ENCODE measurements around the gene KDM4C.
"Not testable (repeated sequence)": the region's sequence is repeated elsewhere in the genome, so short reads cannot be mapped to it uniquely, and the experiment has no call there.

KDM4C gene

DNA sequence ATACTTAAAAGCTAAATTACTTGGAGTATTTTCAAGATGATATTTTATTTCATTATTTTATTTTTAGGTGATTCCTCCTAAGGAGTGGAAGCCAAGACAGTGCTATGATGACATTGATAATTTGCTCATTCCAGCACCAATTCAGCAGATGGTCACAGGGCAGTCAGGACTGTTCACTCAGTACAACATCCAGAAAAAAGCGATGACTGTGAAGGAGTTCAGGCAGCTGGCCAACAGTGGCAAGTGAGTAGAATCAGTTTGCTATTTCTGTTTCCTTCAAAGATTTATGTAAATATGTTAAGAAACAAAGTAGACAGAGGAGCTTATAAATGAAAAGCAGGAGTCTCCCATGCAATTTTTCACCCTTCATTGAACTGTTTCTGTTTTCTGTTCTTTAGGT lies 47.8 kb downstream of the KDM4C start:
- no peaks in the 10 kb centered on the region for H3K4me1 ChIP-seq (ENCODE audit: insufficient read depth, low read length)
- H3K27ac ChIP-seq (ENCODE audit: low read length), result no peak overlapping the region
- H3K4me2 ChIP-seq (ENCODE audit: insufficient read depth, low read length), result no peak overlapping the region
- peaks cover 8% of the 10 kb centered on the region for H3K36me3 ChIP-seq (ENCODE audit: insufficient read depth, low read length)
- no peaks in the 10 kb centered on the region; the same call in 1 of the 2 replicates for H3K79me2 ChIP-seq (ENCODE audit: insufficient read depth, low read length)
- DNase-seq (no peak), ATAC-seq (ENCODE audit: insufficient read depth, low read depth) (no peak)
- no peaks in the 10 kb centered on the region for H3K9me3 ChIP-seq (ENCODE audit: insufficient read depth, low read length, severe bottlenecking)
- TF ChIP-seq, protein P1, sequence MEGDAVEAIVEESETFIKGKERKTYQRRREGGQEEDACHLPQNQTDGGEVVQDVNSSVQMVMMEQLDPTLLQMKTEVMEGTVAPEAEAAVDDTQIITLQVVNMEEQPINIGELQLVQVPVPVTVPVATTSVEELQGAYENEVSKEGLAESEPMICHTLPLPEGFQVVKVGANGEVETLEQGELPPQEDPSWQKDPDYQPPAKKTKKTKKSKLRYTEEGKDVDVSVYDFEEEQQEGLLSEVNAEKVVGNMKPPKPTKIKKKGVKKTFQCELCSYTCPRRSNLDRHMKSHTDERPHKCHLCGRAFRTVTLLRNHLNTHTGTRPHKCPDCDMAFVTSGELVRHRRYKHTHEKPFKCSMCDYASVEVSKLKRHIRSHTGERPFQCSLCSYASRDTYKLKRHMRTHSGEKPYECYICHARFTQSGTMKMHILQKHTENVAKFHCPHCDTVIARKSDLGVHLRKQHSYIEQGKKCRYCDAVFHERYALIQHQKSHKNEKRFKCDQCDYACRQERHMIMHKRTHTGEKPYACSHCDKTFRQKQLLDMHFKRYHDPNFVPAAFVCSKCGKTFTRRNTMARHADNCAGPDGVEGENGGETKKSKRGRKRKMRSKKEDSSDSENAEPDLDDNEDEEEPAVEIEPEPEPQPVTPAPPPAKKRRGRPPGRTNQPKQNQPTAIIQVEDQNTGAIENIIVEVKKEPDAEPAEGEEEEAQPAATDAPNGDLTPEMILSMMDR (IDR thresholded peaks at IDR 0.05; ENCODE audit: borderline replicate concordance, extremely low read depth, low read length, poor library complexity, severe bottlenecking), result no peak
- H3K9ac ChIP-seq (ENCODE audit: low read depth, low read length), result no peak overlapping the region
- no peak overlapping the region for H2AFZ ChIP-seq (ENCODE audit: low read depth, low read length)
- no peak overlapping the region for H3K4me3 ChIP-seq (ENCODE audit: low read depth in 1 of 2, low read length in 2 of 2)
- H4K20me1 ChIP-seq (ENCODE audit: insufficient read depth, low read length), result no peaks in the 10 kb centered on the region
- no peaks in the 10 kb centered on the region for H3K27me3 ChIP-seq (ENCODE audit: insufficient read depth, low read length, poor library complexity)

DNA sequence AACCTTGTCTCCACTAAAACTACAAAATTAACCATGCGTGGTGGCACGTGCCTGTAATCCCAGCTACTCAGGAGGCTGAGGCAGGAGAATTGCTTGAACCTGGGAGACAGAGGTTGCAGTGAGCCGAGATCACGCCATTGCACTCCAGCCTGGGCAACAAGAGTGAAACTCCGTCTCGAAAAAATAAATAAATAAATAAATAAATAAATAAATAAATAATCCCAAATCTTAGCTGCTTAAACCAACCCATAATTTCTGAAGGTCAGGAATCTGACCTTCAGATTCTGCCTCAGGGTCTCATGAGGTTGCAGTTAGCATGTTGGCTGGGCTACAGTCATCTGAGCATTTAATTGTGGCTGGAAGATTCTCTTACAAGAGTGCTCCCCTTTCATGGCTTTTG lies 48.5 kb downstream of the KDM4C start:
- not testable (repeated sequence) for DNase-seq; H3K79me2 ChIP-seq (ENCODE audit: insufficient read depth, low read length); H3K4me2 ChIP-seq (ENCODE audit: insufficient read depth, low read length); ATAC-seq (ENCODE audit: insufficient read depth, low read depth); H2AFZ ChIP-seq (ENCODE audit: low read depth, low read length); H3K27ac ChIP-seq (ENCODE audit: low read length); H3K36me3 ChIP-seq (ENCODE audit: insufficient read depth, low read length); H3K9ac ChIP-seq (ENCODE audit: low read depth, low read length); H3K9me3 ChIP-seq (ENCODE audit: insufficient read depth, low read length, severe bottlenecking); H3K27me3 ChIP-seq (ENCODE audit: insufficient read depth, low read length, poor library complexity); H4K20me1 ChIP-seq (ENCODE audit: insufficient read depth, low read length); H3K4me3 ChIP-seq (ENCODE audit: low read depth in 1 of 2, low read length in 2 of 2); H3K4me1 ChIP-seq (ENCODE audit: insufficient read depth, low read length)

DNA sequence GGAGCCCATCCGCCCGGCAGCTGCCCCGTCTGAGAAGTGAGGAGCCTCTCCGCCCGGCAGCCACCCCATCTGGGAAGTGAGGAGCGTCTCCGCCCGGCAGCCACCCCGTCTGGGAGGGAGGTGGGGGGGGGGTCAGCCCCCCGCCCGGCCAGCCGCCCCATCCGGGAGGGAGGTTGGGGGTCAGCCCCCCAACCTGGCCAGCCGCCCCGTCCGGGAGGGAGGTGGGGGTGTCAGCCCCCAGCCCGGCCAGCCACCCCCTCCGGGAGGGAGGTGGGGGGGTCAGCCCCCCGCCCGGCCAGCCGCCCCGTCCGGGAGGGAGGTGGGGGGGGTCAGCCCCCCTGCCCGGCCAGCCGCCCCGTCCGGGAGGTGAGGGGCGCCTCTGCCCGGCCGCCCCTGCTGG lies 49.9 kb downstream of the KDM4C start:
- not testable (repeated sequence) for ATAC-seq (ENCODE audit: insufficient read depth, low read depth); DNase-seq; H3K27me3 ChIP-seq (ENCODE audit: insufficient read depth, low read length, poor library complexity); H3K4me3 ChIP-seq (ENCODE audit: low read depth in 1 of 2, low read length in 2 of 2); H3K4me2 ChIP-seq (ENCODE audit: insufficient read depth, low read length); H4K20me1 ChIP-seq (ENCODE audit: insufficient read depth, low read length); H3K4me1 ChIP-seq (ENCODE audit: insufficient read depth, low read length); H3K27ac ChIP-seq (ENCODE audit: low read length); H3K9ac ChIP-seq (ENCODE audit: low read depth, low read length); H2AFZ ChIP-seq (ENCODE audit: low read depth, low read length); H3K36me3 ChIP-seq (ENCODE audit: insufficient read depth, low read length); H3K79me2 ChIP-seq (ENCODE audit: insufficient read depth, low read length); H3K9me3 ChIP-seq (ENCODE audit: insufficient read depth, low read length, severe bottlenecking)

DNA sequence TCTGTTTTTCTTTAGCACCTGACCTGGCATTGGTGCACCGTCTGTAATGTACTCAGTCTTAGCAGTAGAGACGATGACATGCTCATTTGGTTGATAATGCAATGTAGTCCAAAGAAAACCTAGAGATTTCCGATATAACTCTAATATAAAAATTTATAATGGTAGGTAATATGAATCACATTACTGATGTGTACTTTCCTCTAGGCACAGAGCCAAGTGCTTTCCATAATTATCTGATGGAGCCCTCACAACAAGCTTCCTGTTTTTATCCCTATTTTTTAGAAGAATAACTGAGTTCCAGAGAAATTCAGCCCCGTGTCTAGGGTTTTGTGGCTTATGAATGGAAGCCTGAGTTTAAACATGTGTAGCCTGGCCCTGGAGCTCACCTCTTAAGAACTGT lies 53.7 kb downstream of the KDM4C start:
- no peak overlapping the region for H3K4me2 ChIP-seq (ENCODE audit: insufficient read depth, low read length)
- no peak overlapping the region for H3K4me3 ChIP-seq (ENCODE audit: low read depth in 1 of 2, low read length in 2 of 2)
- DNase-seq, result no peak
- H3K9me3 ChIP-seq (ENCODE audit: insufficient read depth, low read length, severe bottlenecking), result no peaks in the 10 kb centered on the region
- H3K4me1 ChIP-seq (ENCODE audit: insufficient read depth, low read length), result no peaks in the 10 kb centered on the region
- no peaks in the 10 kb centered on the region for H4K20me1 ChIP-seq (ENCODE audit: insufficient read depth, low read length)
- no peaks in the 10 kb centered on the region for H3K79me2 ChIP-seq (ENCODE audit: insufficient read depth, low read length)
- H3K27ac ChIP-seq (ENCODE audit: low read length), result no peak overlapping the region
- no peak overlapping the region for H3K9ac ChIP-seq (ENCODE audit: low read depth, low read length)
- no peak overlapping the region for H2AFZ ChIP-seq (ENCODE audit: low read depth, low read length)
- peaks cover 8% of the 10 kb centered on the region for H3K36me3 ChIP-seq (ENCODE audit: insufficient read depth, low read length)
- TF ChIP-seq, protein P1 (IDR thresholded peaks at IDR 0.05; ENCODE audit: borderline replicate concordance, extremely low read depth, low read length, poor library complexity, severe bottlenecking), result no peak
- no peak for TF ChIP-seq EZH2 (IDR thresholded peaks at IDR 0.05; ENCODE audit: borderline replicate concordance, low read depth, low read length, severe bottlenecking)
- H3K27me3 ChIP-seq (ENCODE audit: insufficient read depth, low read length, poor library complexity), result no peaks in the 10 kb centered on the region
- ATAC-seq (ENCODE audit: insufficient read depth, low read depth), result no peak

DNA sequence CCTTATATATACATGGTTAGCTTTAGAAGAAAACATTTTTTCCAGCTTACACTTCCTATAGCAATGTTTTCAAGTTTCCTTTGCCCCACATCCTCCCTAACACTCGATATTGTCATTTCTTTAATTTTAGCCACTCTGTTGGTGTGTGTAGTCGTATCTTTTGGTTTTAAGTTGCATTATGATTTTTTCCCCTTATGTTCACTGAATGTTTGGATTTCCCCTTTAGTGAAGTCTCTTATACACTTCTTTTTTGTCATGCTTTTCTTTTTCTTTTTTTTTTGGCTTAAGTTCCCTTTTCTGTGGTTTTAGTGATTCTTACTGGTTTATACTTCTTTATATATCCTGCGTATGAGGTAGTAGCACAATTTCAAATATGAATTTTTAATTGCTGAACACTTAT lies 58.8 kb downstream of the KDM4C start:
- Histone ChIP-seq H4K20me1 (ENCODE audit: insufficient read depth, low read length) (no peaks in the 10 kb centered on the region), H3K4me3 (ENCODE audit: low read depth in 1 of 2, low read length in 2 of 2) (no peak overlapping the region), H3K4me2 (ENCODE audit: insufficient read depth, low read length) (no peak overlapping the region), H3K9ac (ENCODE audit: low read depth, low read length) (no peak overlapping the region), H3K27me3 (ENCODE audit: insufficient read depth, low read length, poor library complexity) (no peaks in the 10 kb centered on the region), H3K79me2 (ENCODE audit: insufficient read depth, low read length) (no peaks in the 10 kb centered on the region), H3K4me1 (ENCODE audit: insufficient read depth, low read length) (no peaks in the 10 kb centered on the region), H3K36me3 (ENCODE audit: insufficient read depth, low read length) (peaks cover 13% of the 10 kb centered on the region), H3K9me3 (ENCODE audit: insufficient read depth, low read length, severe bottlenecking) (no peaks in the 10 kb centered on the region), H3K27ac (ENCODE audit: low read length) (no peak overlapping the region), H2AFZ (ENCODE audit: low read depth, low read length) (no peak overlapping the region)
- TF ChIP-seq, protein P1 (IDR thresholded peaks at IDR 0.05; ENCODE audit: borderline replicate concordance, extremely low read depth, low read length, poor library complexity, severe bottlenecking), result no peak
- ATAC-seq (ENCODE audit: insufficient read depth, low read depth) (no peak), DNase-seq (no peak)

All from DND-41 (cell line).